ENCODE results near the gene NKIRAS1. TPM values are rescaled to one million over a fixed set of nuclear protein-coding genes. Genes with fewer than 3 reads are reported as not detected.

NKIRAS1 gene
- total RNA-seq, result 11.9 and 14.7 TPM in 2 replicates

GRCh38 chr3:23916886-23917678 lies at the start of gene NKIRAS1, which contains the start of gene RPL15:
TSS of gene NKIRAS1 (minus strand) at chr3:23916990. CDS start at chr3:23910904, 6,086 bp downstream.
TSS of gene RPL15 (plus strand) at chr3:23917132. CDS start at chr3:23917860, 728 bp downstream.
- H3K79me2 ChIP-seq (ENCODE audit: insufficient read depth, low read length), result peaks cover 44% of the 10 kb centered on the region
- peaks cover 17% of the 10 kb centered on the region for H3K4me1 ChIP-seq (ENCODE audit: insufficient read depth, low read length)
- peak within 1 kb of the TSS; percentile 91 for H3K4me3 ChIP-seq (ENCODE audit: insufficient read depth, low read length)
- H3K9me3 ChIP-seq (ENCODE audit: low read depth, low read length), result no peaks in the 10 kb centered on the region
- H4K20me1 ChIP-seq (ENCODE audit: insufficient read depth, low read length), result peaks cover 40% of the 10 kb centered on the region
- H3K27ac ChIP-seq (ENCODE audit: low read depth, low read length), result peak within 1 kb of the TSS; percentile 85
- peak within 1 kb of the TSS; percentile 90 for H2AFZ ChIP-seq (ENCODE audit: low read length)
- peaks cover 27% of the 10 kb centered on the region for H3K36me3 ChIP-seq (ENCODE audit: insufficient read depth, low read length)
- TF ChIP-seq CTCF (IDR thresholded peaks at IDR 0.05; ENCODE audit: extremely low read depth, low read depth, low read length), result no peak
- DNase-seq (ENCODE audit: insufficient read length, low spot score, missing footprints), result peak; percentile 96
- H3K4me2 ChIP-seq (ENCODE audit: insufficient read depth, low read length), result peak within 1 kb of the TSS; percentile 99
- H3K27me3 ChIP-seq (ENCODE audit: insufficient read depth, low read length), result no peaks in the 10 kb centered on the region

- Histone ChIP-seq H3K9me3 (ENCODE audit: low read depth, low read length) (no peaks in the 10 kb centered on the region), H4K20me1 (ENCODE audit: insufficient read depth, low read length) (peaks cover 9% of the 10 kb centered on the region), H3K4me2 (ENCODE audit: insufficient read depth, low read length) (no peak overlapping the region), H3K4me1 (ENCODE audit: insufficient read depth, low read length) (peaks cover 27% of the 10 kb centered on the region), H3K36me3 (ENCODE audit: insufficient read depth, low read length) (peaks cover 24% of the 10 kb centered on the region), H3K27ac (ENCODE audit: low read depth, low read length) (no peak overlapping the region), H3K79me2 (ENCODE audit: insufficient read depth, low read length) (peaks cover 13% of the 10 kb centered on the region), H3K27me3 (ENCODE audit: insufficient read depth, low read length) (no peaks in the 10 kb centered on the region), H3K4me3 (ENCODE audit: insufficient read depth, low read length) (no peak overlapping the region), H2AFZ (ENCODE audit: low read length) (no peak overlapping the region)
- DNase-seq (ENCODE audit: insufficient read length, low spot score, missing footprints), result no peak
- no peak for TF ChIP-seq CTCF (IDR thresholded peaks at IDR 0.05; ENCODE audit: extremely low read depth, low read depth, low read length)
Measured at GRCh38 chr3:23966328-23966727, 49.5 kb upstream of the NKIRAS1 start.

GRCh38 chr3:23964537-23965235 lies 47.9 kb upstream of the NKIRAS1 start:
- no peak overlapping the region for H3K4me2 ChIP-seq (ENCODE audit: insufficient read depth, low read length)
- H3K4me1 ChIP-seq (ENCODE audit: insufficient read depth, low read length), result peaks cover 29% of the 10 kb centered on the region
- H4K20me1 ChIP-seq (ENCODE audit: insufficient read depth, low read length), result peaks cover 17% of the 10 kb centered on the region
- peaks cover 30% of the 10 kb centered on the region for H3K36me3 ChIP-seq (ENCODE audit: insufficient read depth, low read length)
- H3K79me2 ChIP-seq (ENCODE audit: insufficient read depth, low read length), result peaks cover 15% of the 10 kb centered on the region
- no peak overlapping the region for H3K4me3 ChIP-seq (ENCODE audit: insufficient read depth, low read length)
- no peak overlapping the region for H2AFZ ChIP-seq (ENCODE audit: low read length)
- H3K27me3 ChIP-seq (ENCODE audit: insufficient read depth, low read length), result no peaks in the 10 kb centered on the region
- TF ChIP-seq CTCF (IDR thresholded peaks at IDR 0.05; ENCODE audit: extremely low read depth, low read depth, low read length), result no peak
- H3K9me3 ChIP-seq (ENCODE audit: low read depth, low read length), result no peaks in the 10 kb centered on the region
- no peak for DNase-seq (ENCODE audit: insufficient read length, low spot score, missing footprints)
- H3K27ac ChIP-seq (ENCODE audit: low read depth, low read length), result no peak overlapping the region

- H3K4me3 ChIP-seq (ENCODE audit: insufficient read depth, low read length), result no peak overlapping the region
- no peaks in the 10 kb centered on the region for H3K27me3 ChIP-seq (ENCODE audit: insufficient read depth, low read length)
- no peak for DNase-seq (ENCODE audit: insufficient read length, low spot score, missing footprints)
- peaks cover 28% of the 10 kb centered on the region for H3K4me1 ChIP-seq (ENCODE audit: insufficient read depth, low read length)
- H3K27ac ChIP-seq (ENCODE audit: low read depth, low read length), result no peak overlapping the region
- H2AFZ ChIP-seq (ENCODE audit: low read length), result no peak overlapping the region
- H3K36me3 ChIP-seq (ENCODE audit: insufficient read depth, low read length), result peaks cover 24% of the 10 kb centered on the region
- peaks cover 23% of the 10 kb centered on the region for H3K79me2 ChIP-seq (ENCODE audit: insufficient read depth, low read length)
- H4K20me1 ChIP-seq (ENCODE audit: insufficient read depth, low read length), result peaks cover 28% of the 10 kb centered on the region
- H3K9me3 ChIP-seq (ENCODE audit: low read depth, low read length), result no peaks in the 10 kb centered on the region
- no peak overlapping the region for H3K4me2 ChIP-seq (ENCODE audit: insufficient read depth, low read length)
- TF ChIP-seq CTCF (IDR thresholded peaks at IDR 0.05; ENCODE audit: extremely low read depth, low read depth, low read length), result no peak
Measured at GRCh38 chr3:23961913-23962312, 45.1 kb upstream of the NKIRAS1 start.

Data from osteoblast (primary cell).